NCI-H2196 treated with DMSO at 0.1 percent for 48 hours (cell line): ENCODE measurements around the gene GAP43.
"Not testable (repeated sequence)": the region's sequence is repeated elsewhere in the genome, so short reads cannot be mapped to it uniquely, and the experiment has no call there.

Experiments
- DNase-seq: peaks from one replicate; lab custom pipeline; 2025; ENCODE audit not compliant: unreplicated experiment; lab: John Stamatoyannopoulos, UW

Gene GAP43

DNA sequence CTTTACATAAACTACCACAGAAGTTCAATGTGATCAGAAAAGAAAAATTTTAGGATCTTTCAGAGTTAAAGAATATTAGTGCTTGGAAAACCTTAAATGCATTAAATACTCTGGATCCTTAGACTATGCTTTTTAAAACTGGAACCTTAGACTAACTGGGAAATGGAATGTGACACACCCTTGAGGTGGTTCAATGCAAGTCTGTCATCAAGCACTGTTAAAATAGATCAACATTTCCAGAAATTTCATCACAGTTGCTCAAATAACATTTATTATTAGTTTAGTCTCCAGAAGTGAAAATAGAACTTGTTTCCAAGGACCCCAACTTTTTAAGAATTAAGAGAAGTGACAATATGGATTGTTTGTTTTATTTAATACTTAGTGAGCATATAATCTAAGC is 71.8 kb downstream of the GAP43 start:
- no peak for DNase-seq

DNA sequence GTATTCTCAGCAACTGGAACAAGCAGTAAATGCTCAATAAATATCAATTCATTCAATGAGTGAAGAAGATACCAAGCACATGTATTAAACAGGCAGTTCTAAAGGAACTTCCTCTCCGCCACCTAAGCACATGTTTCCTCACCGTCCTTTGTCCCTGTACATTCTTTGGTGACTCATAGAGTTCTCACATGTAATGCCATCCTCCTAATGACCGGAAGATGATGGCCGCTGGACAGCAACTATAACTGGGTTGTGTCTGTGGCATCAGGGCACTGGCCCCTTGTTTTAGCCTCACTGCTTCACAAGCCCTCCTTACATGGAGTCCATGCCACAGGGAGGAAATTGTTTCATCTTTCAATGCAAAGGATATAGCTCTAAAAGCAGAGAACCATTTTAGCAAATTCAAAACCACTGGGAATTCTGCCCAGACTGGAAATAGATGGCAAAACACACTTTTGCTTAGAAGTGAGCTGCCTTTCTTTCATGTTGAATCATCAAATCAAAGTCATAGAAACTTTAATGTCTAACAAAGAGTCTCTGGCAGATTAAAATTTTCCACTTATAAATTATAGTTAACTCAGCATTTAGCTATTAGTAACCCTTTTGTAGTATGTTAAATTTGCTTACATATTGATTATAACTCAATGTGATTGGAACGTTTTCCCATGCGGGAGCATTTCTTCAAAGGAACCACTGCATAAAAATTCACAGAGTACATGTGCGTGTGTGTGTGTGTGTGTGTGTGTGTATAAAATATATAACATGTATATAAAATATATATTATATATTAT is 74.1 kb downstream of the GAP43 start:
- no peak for DNase-seq

DNA sequence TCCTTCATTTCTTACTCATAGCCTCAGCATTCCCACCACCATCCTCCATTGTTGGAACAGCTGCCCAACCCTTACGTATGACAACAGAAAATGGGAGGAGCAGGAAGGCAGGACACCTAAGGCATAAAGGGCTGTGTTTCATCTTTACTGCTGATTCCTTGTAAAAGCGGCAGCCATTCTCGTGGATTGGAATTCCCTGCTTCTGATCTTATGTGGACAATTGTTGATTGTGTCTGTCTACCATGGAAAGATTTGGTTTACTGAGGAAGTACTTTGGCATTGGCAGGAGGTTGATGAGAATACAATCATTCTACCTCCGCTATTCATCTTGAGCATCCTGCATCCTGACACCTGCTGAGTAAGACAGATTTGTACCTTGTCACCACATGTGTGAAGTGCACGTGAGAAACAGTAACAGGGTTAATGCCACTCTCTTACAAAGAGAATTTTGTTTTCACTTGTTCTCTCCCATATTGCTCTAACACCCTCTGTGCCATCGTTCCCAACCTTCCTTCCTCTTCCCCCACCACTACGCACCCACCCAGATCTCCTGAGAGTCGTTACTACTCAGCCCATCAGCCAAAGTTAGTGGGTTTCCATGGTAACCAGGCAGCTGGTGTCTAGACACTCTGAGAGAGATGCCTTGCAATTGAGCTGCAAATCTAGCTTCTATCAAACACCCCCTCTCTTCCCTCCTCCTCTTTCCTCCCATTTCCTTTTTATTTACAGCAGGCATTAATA is 75.7 kb downstream of the GAP43 start:
- no peak for DNase-seq

DNA sequence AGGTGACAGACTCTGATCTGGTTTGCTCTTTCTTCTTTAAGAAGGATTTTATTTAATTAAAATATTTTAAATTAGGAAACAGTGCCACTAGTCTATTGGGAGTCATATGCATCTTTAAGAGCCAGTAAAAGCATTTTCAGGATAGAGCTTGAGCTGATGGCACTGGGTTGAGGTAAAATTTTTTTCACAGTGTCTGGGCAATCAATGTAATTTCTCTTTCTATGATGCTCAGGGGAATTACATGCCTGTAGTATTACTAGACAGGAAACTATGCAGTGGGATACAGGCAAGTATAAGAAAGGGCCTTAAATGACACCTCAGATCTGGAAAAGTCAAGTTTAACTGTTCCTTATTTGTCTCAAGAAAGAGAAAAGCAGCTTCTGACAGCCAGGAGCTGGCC is 76.4 kb downstream of the GAP43 start:
- DNase-seq, result no peak

DNA sequence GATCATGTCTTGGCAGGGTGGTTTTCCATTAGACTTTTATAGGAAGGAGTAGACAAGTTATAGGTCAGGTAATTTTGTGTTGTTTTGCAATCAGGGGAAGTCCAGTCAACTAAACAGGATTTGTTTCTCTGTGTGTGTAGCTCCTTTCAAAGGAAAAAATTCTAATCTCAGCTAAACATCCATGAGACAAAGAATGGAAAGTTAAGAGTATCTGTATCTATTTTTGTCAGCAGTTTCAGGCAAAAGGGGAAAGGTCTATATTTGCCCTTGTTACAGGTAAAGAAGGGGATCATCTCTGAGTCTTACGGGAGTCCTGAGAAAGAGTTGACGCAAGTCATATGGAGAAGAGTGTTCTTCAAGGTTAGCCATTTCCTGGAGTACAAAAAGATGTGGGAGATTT is 79.3 kb downstream of the GAP43 start:
- DNase-seq, result no peak

DNA sequence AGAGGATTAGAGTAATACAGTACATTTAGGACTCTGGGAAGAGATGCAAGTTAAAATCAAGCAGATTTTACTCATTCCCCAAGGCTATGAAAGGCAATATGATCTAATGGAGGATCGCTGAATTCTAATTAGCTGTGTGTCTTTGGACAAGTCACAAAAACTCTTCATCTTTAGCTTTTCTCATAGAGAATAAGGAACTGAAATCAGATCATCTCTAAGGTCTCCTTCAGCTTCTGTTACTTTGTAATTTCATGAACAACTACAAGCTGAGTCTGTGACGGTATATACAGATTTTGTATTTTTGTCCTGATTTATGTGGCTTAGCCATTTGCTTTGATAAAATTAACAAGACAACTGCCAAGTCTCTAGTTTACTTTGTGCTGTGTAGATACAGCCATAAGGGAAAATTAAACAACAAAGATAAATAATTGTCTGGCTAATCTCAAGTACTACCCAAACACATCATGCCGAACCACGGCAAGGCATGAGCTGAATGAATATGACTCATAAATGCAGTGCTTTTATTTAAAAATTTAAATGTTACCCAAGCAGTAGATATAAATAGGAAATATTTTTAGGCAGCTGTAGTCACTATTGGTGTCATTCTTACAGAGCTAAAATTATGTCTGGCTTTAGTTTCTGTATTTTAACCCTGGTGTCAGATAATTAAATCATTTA is 81.5 kb downstream of the GAP43 start:
- DNase-seq, result peak; percentile 40

DNA sequence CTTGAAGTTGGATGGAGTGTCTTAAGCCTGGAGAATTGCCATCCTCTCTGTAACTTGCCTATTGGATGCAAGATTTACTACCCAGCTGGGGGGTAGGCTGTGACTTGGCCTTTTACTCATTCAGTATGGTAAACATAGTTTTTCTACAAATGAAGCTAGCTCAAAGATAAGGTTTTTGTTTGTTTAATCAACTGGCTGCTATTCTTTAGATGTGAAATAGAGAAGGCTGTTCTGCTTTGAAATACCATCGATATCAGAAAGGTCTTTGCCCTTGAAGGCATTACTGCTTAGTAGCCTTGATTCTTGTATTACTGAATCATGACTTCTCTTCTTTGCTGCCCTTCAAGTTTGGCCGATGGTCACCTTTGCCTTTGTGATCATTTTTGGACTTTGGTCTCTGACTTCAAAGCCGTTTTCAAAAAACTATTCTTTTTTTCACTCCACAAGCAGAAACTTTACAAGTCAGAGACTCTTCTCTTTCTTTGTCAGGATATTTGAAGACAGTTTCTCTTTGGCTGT is 83.1 kb downstream of the GAP43 start:
- no peak for DNase-seq

DNA sequence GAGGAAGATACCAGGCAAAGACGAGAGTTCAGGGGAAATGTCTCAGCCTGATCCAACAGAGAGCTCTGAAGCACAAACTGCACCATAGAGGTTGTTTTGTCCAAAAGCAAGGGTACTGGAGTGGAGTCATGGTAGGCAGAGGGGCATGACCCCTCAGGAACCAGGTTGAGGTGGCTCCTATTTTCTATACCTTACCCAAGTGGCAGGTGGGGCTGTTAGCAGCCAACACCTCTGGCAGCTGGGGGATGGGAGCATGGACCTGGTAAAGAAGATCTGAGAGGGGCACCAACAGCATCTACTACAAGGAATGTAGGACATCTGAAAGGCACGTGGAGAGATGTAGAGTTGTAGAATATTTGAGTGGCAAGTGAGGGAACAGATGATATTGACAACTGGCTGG is 85.2 kb downstream of the GAP43 start:
- no peak for DNase-seq

DNA sequence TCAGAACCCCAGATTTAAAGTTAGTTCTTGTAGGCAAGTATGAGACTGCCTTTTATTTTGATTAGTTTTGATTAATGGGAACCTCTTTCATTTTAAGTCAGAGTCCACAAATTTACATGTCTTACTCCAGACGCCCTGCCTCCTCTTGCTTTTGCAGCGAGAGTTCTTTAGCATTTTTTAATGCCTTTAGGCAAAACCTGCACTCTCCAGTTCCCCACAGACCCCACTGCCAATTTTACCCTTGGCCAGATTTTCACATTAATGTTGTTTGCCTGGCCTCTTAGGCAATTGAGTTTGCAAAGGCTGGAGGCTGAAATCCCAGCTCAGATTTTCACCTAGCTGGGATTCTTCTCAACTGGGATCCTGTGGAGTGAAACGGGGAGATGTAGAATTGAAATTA is 85.8 kb downstream of the GAP43 start:
- no peak for DNase-seq

DNA sequence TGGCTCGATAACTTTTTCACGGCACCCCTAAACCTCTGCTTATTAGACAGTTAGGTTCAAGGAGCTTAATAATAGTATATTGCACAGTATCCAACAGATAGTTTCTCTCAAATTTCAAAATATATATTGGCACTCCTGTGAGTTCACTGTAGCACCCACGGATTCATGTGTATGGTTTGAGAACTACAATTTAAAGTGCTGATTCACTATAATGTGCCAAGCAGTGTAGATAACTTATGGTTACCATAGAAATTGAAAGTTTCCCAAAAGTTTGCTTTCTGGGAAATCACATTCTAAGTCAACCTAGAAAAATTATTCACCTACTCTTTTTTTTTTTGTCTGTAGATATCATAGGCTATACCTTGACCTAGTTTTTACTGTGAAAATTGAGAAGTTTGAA is 86.6 kb downstream of the GAP43 start:
- DNase-seq, result no peak

DNA sequence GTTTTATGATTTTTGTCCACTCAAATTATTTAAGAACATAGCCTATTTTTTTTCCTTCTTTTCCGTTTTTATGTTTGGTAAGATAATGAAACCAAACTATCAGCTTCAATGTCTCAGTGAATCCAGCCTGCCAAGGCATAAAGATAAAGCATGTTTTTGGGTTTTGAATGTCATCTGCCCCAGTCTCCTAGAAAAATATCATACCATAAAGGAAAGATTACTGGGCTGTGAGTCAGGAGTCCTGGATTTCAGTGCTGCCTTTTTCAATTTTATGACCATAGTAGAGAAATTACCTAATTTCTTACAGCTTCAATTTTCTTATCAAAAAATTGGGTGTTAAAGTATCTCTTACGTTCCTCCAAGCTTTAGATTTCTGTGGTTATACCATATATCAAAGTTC is 87.5 kb downstream of the GAP43 start:
- no peak for DNase-seq

DNA sequence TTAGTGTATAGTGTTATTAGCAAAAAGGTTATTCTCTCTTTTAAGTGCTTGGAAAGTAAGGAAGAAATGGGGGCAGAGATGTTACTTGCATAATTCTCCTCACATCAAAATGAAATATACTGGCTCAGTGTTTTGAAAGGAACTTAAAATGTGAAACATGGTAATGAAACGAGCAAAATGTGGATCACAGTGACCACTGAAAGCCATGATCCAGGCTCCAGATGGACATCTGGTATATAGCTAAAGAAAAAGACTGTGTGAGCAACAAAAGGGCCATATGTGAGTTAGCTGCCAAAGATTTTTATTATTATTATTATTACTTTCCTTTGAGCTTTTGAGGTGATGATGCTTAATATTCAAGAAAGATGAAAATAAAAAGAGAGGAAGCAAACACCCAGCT is 89.6 kb downstream of the GAP43 start:
- DNase-seq, result no peak

DNA sequence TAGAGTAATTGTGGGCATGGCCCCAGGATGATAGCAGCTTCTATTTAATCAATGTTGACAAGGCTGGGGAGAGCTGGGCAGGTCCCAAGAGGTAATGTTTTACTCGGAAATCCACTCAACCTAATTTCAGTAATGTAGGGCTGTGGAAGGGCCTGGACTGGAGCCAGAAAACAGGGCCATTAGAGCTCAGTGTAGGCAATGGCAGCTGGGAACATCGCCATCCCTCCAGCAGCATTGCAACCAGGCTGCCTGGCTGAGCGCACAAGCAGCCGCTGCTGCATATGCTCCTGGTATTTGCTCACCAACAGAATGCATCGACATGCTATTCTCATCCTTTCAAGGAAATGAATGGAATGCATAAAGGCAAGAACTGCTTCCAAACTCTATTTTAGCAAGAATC is 90.0 kb downstream of the GAP43 start:
- DNase-seq, result peak; percentile 63

DNA sequence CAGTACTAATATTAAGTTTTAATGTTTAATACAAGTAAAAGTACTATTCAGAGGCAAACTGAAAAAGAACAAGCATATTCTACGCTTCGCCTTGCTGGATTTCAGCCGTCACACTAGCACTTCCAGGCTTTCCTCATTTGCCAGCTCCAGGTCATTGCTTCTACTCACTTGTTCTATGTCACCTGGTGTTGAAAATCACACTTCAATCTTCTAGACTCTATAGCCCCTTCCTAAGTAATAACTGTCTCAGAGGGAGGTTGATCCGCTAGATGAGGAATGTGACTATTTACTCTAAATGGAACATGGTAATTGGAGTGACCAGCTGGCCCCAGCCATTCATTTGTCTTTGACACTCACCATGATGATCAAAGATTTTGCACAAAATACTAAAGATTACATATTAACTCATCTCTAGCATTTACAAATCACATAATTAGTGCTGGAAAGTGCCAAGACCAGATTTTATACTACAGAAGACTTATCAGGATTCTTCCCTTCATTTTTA is 92.0 kb downstream of the GAP43 start:
- no peak for DNase-seq

DNA sequence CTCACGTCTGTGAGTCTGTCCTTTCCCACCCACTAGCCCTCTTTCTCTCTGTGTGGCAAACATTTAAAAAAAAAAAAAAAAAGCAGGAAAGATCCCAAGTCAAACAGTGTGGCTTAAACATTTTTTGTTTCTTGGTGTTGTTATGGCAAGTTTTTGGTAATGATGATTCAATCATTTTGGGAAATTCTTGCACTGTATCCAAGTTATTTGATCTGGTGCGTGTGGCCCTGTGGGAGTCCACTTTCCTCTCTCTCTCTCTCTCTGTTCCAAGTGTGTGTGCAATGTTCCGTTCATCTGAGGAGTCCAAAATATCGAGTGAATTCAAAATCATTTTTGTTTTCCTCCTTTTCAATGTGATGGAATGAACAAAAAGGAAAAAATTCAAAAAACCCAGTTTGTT is 97.7 kb downstream of the GAP43 start:
- no peak for DNase-seq

DNA sequence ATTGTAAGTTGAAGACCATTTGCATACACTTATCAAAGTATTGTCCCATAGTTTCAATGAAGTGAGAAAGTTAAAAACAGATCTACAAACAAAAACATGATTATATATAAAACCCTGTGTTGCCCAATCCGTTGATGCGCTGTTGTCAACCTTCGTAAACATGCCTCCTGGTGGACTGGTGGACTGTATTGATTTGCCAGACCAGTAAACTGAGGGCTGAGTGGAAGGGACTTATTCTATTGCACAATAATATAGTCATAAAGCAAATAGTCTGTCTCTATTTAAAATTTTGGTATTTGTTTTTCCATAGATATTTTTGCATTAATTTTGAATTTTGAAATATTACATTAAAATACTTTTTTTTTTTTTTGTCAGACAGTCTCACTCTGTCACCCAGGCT is 102.5 kb downstream of the GAP43 start:
- no peak for DNase-seq

DNA sequence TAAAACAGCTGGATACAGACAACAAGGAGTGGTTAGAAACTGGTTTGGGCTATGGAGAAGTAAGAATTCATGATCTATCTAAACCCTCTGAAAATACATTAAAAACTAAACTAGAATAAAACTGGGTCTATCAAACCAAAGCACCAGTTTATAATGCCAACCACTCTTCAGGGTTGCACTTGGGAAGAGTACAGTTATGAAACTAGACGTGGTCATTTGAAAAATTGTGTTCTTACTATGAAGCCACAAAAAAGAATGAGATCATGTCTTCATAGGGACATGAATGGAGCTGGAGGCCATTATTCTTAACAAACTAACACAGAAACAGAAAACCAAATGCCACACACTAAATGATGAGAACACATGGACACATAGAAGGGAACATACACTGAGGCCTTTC is 103.8 kb downstream of the GAP43 start:
- no peak for DNase-seq

DNA sequence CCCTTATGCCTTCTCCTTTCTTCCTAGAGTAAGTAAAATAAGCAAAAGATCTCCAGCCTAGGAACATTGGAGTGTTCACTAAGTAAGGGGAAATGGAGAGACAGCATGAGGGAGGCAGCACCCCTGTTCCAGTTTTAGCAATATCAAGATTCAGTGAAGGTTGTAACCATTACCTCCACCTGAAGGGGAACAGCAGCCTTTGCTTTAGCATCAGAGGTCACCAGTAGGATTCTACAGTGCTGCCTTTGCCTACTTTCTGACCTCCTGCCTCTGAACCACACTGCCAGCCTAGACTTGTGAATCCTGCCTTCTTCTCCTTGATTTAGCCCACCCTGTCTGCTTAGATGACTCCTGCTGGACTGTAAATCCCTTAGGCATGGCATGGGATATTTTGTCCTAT is 104.7 kb downstream of the GAP43 start:
- DNase-seq, result no peak

DNA sequence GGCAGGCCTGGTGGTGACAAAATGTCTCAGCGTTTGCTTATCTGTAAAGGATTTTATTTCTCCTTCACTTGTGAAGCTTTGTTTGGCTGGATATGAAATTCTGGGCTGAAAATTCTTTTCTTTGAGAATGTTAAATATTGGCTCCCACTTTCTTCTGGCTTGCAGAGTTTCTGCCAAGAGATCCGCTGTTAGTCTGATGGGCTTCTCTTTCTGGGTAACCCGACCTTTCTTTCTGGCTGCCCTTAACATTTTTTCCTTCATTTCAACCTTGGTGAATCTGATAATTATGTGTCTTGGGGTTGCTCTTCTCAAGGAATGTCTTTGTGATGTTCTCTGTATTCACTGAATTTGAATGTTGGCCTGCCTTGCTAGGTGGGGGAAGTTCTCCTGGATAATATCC is 113.0 kb downstream of the GAP43 start:
- not testable (repeated sequence) for DNase-seq

DNA sequence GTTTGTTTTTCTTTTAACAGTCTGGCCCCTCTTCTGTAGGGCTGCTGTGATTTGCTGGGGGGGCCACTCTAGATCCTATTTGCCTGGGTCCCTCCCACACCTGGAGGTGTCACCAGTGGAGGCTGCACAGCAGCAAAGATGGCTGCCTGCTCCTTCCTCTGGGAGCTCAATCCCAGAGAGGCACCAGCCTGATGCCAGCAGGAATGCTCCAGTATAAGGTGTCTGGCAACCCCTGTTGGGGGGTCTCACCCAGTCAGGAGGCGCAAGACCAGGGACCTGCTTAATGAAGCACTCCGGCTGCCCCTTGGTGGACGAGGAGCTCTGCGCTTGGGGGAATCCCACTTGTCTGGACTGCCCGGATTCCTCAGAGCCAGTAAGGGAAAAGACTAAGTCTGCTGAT is 118.3 kb downstream of the GAP43 start:
- no peak for DNase-seq

DNA sequence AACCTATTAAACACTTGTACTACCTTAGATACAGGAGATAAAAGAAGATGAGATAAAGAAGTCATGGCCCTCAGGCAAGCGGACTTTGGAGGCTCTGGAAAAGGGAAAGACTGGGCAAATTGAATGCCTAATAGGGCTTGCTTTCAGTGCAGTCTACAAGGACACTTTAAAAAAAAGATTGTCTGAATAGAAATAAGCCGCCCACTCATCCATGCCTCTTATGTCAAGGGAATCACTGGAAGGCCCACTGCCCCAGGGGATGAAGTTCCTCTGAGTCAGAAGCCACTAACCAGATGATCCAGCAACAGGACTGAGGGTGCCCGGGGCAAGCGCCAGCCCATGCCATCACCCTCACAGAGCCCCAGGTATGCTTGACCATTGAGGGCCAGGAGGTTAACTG is 121.2 kb downstream of the GAP43 start:
- not testable (repeated sequence) for DNase-seq

DNA sequence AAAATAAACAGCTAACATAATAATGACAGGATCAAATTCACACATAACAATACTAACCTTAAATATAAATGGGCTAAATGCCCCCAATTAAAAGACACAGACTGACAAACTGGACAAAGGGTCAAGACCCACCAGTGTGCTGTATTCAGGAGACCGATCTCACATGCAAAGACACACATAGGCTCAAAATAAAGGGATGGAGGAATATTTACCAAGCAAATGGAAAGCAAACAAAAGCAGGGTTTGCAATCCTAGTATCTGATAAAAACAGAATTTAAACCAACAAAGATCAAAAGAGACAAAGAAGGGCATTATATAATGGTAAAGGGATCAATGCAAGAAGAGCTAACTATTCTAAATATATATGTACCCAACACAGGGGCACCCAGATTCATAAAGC is 129.7 kb downstream of the GAP43 start:
- not testable (repeated sequence) for DNase-seq
